Retina (tissue), 1 donor: ENCODE measurements around the gene SLC51B.
"Not testable (repeated sequence)": the region's sequence is repeated elsewhere in the genome, so short reads cannot be mapped to it uniquely, and the experiment has no call there.

Source experiments
- DNase-seq: peaks from one replicate; pipeline ENCODE4 v3.0.0-alpha.2; 2016

Gene SLC51B

DNA sequence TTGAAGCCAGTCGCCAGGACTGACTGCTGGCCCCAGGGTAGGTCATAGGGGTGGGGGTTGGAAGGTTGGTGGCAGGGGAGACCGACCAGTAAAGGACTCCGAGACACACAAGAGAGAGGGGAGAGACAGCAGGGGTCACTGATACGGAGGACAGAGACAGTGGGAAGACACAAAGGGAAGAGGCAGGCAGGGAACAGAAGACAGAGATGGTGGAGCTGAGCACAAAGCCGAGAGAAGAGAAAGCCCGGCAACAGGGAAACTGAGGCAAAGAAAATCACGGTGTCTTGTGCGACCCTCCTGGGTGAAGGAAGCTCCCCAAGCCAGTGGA, 22.1 kb downstream of the SLC51B start:
- no peak for DNase-seq

DNA sequence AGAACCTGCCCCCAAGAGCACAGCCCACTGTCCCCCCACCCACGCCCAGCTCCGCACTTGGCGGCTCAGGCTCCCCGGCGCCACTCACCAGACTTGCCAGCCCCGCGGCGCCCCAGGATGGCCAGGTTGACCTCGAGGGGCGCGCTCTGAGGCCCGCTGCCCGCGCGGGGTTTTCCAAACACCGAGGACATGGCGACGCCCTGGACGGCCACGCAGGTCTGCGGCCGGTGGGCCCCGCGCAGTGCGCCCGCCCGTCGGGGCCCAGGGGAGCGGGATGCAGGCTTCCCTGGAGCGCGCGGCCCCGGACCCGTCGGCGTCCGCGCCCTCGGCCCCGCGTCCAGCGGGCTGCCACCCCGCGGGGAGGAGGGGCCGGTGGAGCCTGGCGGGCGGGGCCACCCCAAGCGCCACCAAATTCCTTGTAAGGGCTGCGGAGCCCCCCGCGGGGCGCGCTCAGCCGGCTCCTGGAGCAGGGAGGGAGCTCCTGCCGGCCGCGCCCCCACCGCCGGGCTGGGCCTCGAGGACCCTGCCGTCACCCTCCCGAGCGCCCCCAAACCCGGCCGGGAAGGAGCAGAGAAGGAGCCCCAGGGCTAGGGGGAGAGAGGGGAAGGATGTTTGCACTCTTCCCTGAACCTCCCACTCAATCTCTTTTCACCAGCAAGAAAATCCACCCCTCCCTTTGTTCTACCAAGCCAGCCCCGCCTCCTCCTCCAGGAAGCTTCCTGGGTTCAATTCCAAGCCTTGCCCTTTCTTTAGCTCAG, 22.6 kb downstream of the SLC51B start, which contains the start of gene RASL12:
Gene RASL12, minus strand, starts transcription at position 347 of the 758 bp plus-strand sequence. Its CDS starts 156 bp downstream, at position 191.
- DNase-seq = no peak

DNA sequence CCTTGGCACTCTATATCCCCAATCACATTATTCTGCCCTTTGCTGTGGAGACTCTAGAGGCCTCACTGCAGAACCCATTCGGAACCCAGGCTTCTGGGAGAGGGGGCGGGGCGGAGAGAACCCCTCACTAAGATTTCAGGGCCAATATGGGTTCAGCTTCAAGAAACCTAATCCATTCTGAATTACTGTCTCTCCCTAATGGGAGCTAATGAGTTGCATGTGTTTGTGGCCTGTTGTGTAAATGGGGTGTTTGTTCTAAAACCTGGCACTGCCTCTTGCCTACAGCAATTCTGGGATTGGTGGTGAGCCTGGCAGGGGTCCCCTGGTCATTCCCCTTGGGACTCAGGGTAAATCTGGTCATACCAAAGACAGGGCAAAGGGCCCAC, 23.2 kb downstream of the SLC51B start:
- no peak for DNase-seq

DNA sequence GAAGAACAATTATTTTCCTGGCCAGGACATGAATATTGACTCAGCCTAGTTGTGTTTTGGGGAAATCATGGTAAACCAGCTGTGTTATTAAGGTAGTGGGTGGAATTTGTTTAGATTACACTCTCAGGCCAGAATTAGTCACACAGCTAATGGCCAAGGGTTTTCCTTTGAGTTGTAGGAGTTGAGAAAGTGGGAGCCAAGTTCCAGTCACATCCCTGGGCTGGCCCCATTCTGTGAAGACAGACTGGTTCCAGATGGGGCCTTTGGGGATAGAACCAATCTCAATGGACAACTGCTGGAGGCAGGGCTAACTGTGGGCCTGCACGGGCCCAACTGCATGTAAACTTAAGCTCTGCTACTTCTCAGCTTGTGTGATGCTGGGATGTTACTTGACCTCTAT, 24.0 kb downstream of the SLC51B start:
- no peak for DNase-seq

DNA sequence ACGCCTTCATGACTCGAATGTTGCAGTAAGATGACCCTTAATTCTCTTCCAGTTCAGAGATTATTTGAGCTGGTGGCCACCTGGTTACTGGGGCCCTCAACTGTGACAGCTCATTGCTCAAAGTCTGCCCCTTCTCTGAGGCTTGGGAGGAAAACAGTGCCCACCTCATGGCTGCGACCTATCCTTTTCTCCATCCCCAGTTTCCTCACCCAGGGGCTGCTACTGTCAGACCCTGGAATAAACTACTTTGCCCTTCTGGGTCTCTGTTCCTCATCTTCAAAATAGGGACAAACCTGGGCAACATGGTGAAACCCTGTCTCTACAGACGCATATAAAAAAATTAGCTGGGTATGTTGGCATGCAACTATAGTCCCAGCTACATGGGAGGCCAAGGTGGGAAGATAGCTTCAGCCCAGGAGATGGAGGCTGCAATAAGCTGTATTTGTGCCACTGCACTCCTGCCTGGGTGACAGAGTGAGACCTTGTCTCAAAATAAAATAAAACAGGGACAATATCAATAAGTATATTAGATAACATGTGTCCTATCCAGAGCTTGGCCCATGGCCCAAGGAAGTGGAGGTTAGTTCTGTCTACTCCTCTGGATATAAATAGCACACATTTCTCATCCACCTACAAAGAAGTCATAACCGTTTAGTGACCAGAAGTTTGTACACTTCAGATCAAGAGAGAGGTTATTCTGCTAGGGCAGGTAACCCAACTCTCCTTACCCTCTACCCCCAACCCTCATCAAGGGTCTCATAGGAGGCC, 24.8 kb downstream of the SLC51B start:
- DNase-seq = no peak

DNA sequence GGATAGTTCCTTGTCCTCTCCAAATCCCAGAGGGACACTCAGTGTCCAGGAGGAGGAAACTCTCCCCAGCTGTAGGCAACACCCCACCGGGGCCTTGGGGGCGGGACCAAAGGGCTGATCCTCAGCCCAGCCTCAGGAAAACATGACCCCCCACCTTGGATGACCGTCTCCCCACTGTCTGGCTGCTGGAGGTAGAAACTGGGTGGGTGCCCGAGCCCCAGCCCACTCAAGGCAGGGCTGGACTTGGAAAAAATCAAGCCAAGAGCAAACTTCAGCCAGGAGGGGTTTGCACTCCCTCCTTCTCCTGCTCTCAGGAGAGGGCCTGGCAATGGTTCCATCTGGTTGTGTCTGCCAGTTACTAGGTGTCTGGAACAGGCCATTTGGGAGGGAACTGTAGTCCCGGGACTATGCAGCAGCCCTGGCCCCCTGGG, 26.2 kb downstream of the SLC51B start:
- DNase-seq = no peak

DNA sequence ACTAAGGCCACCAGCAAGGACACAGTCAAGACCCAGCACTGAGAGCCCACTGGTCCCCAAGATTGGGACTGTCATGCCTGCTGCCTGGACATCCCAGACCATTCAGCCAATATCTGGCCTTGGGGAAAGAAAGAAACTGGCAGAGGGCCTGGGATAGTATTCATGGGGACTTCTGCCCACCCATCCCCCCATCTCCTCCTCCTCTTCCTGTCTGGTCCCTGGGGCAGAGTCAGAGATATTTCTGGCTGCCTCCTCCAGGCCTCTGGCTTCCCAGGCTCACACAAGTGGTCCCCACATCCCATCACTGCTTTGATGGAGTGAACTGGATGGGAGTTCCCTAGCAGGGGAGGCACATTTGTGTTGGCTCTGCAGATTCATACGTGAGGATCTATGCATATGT, 26.8 kb downstream of the SLC51B start:
- no peak for DNase-seq

DNA sequence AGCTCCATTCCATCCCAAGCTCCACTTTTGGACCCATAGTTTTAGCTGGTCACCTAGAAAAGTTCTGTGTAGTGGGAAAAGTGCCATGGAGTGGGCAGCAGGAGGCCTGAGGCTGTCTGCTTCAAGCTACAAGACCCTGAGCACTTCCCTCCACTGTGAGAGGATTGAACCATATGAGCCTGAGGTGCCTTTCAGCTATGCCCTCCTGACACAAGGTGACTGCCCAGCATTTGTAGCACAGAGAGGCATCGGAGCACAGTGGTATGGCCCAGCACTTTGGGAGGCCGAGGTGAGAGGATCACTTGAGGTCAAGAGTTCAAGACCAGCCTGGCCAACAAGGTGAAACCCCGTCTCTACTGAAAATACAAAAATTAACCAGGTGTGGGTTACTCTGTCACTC, 27.4 kb downstream of the SLC51B start:
- DNase-seq = no peak

DNA sequence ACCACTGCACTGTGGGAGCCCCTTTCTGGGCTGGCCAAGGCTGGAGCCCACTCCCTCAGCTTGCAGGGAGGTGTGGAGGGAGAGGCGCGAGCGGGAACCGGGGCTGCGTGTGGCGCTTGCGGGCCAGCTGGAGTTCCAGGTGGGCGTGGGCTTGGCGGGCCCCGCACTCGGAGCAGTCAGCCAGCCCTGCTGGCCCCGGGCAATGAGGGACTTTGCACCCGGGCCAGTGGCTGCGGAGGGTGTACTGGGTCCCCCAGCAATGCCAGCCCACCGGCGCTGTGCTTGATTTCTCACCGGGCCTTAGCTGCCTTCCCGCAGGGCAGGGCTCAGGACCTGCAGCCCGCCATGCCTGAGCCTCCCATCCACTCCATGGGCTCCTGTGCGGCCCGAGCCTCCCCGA, 29.8 kb downstream of the SLC51B start:
- not testable (repeated sequence) for DNase-seq

DNA sequence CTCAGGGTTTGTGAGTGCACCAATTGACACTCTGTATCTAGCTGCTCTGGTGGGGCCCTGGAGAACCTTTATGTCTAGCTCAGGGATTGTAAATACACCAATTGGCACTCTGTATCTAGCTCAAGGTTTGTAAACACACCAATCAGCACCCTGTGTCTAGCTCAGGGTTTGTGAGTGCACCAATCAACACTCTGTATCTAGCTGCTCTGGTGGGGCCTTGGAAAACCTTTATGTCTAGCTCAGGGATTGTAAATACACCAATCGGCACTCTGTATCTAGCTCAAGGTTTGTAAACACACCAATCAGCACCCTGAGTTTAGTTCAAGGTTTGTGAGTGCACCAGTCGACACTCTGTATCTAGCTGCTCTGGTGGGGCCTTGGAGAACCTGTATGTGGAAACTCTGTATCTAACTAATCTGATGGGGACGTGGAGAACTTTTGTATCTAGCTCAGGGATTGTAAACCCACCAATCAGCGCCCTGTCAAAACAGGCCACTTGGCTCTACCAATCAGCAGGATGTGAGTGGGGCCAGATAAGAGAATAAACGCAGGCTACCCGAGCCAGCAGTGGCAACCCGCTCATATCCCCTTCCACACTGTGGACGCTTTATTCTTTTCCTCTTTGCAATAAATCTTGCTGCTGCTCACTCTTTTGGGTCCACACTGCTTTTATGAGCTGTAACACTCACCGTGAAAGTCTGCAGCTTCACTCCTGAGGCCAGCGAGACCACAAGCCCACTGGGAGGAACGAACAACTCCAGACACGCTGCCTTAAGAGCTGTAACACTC, 30.6 kb downstream of the SLC51B start:
- not testable (repeated sequence) for DNase-seq

DNA sequence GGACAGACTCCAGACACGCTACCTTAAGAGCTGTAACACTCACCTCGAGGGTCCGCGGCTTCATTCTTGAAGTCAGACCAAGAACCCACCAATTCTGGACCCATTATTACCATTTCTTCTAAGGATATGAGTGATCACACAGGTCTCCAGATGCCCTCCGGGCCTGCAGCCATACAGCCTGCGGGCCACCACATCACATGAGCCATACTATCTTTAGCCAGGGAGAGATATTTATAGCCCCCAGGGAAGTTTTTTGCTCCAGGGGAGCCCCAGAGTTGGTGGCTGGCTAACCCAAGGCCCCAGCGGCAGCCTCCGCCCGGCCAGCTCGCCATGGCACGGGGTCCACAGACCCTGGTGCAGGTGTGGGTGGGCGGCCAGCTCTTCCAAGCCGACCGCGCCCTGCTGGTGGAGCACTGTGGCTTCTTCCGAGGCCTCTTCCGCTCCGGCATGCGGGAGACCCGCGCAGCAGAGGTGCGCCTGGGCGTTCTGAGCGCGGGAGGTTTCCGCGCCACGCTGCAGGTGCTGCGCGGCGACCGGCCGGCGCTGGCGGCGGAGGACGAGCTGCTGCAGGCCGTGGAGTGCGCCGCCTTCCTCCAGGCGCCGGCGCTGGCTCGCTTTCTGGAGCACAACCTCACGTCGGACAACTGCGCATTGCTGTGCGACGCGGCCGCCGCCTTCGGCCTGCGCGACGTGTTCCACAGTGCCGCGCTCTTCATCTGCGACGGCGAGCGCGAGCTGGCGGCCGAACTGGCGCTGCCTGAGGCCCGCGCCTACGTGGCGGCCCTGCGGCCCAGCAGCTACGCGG, 31.5 kb downstream of the SLC51B start, which contains the start of gene KBTBD13:
Gene KBTBD13, plus strand, starts transcription at position 261 of the 805 bp plus-strand sequence. Its CDS starts 70 bp downstream, at position 331.
- no peak for DNase-seq

DNA sequence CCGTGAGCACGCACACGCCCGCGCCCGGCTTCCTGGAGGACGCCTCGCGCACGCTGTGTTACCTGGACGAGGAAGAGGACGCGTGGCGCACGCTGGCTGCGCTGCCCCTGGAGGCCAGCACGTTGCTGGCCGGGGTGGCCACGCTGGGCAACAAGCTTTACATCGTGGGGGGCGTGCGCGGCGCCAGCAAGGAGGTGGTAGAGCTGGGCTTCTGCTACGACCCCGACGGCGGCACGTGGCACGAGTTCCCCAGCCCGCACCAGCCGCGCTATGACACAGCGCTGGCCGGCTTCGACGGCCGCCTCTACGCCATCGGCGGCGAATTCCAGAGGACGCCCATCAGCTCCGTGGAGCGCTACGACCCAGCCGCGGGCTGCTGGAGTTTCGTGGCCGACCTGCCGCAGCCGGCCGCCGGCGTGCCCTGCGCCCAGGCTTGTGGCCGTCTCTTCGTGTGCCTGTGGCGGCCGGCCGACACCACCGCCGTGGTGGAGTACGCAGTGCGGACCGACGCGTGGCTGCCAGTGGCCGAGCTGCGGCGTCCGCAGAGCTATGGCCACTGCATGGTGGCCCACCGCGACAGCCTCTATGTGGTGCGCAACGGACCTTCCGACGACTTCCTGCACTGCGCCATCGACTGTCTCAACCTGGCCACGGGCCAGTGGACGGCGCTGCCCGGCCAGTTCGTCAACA, 32.2 kb downstream of the SLC51B start:
- no peak for DNase-seq

DNA sequence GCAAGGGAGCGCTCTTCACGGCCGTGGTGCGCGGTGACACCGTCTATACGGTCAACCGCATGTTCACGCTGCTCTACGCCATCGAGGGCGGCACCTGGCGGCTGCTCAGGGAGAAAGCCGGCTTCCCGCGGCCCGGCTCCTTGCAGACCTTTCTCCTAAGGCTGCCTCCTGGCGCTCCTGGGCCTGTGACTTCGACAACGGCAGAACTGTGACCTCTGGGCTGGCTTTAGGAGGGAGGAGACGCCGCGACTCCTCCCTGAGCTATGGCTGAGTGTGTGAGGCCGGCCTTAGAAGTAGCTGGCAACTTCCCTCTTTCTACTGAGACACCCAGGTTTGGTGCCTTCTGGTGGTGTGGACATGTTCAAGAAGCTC, 32.8 kb downstream of the SLC51B start:
- peak; percentile 74 for DNase-seq

DNA sequence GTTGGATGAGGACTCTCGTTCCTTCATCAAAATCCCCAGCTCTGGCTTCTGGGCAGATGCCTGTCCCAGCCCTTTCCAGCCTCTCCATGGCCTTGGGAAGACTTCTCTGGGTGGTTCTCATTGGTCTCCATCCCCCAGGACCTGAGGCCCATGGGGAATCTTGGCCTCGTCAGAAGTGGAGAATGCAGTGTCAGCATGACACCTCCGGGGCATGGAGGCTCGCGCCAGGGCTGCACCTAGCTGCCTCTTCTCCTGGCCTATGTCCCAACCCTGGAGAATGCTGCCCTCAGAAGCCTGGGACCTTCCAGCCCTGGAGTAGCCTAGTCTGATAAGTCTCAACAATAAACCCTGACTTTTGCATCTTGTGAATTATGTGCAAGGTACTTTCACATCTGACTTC, 34.4 kb downstream of the SLC51B start:
- no peak for DNase-seq

DNA sequence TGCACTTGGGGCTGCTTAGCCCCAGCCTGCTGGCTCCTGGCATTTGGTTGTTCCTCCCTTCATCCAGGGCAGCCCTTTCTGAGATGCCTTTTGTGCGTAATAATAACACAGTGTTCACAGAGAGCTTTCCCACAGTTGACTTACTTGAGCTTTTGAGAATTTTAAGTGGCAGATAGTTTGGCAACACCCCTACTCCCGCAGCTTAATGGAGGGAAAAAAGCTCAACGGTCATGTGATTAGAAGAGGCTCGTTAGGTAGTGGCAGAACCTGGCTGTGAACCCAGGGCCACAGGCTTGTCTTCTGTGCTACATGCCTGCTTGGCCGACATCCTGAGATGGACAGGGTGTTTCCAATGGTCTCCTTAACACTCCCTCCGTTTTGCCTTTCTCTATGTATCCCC, 36.1 kb downstream of the SLC51B start:
- no peak for DNase-seq

DNA sequence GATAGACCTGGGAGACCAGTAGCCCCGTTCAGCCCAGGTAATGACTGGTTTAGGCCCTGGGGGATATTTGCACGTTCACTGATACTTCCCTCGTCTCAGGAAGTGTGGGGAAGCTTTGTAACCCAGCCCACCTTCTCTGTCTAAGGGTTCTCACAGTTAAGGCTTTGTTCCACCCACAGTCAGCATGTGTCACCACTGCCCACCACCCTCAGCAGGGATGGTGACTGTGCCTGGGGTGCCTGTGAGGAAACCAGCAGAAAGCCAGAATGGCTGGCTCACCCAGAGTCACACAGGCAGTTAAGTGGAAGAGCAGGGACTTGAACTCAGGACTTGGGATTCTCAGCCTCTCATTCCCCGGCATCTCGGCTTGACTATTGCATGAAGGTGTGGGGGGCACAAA, 36.6 kb downstream of the SLC51B start:
- no peak for DNase-seq

DNA sequence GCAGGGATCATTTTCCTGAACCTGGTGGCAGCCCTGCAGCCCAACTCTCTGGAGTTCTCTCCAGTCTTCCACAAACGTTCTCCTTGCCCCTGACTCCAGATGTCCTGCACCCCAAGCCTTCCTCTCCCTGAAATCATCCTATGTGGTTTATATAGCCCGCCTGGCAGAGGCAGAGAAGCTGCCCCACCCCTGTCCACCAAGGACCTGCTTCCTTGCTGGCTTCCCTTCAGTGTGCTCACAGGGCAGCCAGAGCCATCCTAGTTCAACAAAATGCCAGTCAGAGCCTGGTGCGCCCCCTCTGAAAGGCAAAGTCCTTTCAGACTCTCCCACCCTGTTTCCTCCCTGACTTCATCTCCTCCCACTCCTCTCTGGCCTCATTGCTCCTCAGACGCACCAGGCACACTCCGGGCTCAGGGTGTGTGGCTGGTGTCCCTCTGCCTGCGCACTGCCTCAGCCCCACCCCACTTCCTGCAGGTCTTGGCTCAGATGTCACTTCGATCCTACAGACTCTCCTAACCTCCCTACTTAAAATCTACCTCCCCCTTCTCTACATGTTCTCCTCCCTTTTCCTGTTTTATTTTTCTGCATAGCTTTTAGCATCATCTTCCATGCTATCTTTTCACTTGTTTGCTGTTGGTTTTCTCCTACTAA, 37.2 kb downstream of the SLC51B start:
- DNase-seq = no peak

DNA sequence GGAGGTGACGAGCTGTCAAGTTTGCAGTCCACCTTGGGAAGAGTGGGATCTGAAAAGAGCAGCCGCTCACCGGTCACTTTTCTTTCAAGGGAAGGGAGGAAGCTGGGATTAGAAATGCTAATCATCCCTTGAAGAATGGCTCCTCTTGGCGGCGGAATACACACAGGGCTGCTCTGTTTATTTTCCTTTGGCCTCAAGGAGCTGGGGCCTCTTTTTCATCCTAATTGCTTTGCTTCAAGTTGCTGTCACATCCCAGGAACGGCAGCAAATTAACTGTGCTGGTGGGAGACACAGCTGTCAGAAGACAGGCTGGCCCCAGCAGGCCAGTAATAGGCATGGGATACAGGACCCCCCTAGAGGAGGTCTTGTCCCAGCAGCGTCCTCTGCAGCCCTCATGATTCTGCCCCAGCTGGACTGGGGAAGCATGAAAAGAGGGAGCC, 38.1 kb downstream of the SLC51B start:
- peak; percentile 75 for DNase-seq

DNA sequence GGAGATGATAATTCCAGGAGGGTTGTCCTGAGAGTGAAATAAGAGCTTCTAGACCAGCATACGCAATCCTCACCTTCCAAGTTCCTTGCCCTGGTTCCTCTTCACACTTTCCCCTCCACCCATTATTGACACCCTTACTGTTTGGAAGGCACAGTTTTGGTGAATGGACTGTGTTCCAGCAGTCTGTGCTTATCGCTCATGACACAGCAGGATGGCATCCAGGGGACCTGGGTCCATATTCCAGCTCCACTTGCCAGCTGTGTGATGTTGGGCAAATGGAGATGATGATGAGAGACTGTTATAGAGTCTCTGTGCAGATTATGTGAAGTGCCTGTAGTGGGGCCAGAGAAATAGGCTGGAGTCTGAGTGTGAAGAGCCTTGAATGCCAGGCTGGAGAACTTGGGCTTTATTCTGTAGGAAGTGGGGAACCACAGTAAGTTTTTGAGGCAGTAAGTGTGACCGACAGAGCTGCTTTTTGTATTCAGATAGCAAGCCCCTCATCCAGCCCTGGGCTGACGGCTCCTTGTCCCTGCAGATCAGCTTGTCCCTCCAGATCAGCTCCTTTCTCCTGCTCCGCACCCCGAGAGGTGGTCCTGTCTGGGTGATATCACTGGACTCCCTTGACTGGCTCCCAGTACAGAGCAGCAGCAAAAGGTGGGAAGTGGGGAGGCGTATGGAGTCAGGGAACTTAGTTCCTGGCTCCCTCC, 39.5 kb downstream of the SLC51B start:
- DNase-seq = no peak

DNA sequence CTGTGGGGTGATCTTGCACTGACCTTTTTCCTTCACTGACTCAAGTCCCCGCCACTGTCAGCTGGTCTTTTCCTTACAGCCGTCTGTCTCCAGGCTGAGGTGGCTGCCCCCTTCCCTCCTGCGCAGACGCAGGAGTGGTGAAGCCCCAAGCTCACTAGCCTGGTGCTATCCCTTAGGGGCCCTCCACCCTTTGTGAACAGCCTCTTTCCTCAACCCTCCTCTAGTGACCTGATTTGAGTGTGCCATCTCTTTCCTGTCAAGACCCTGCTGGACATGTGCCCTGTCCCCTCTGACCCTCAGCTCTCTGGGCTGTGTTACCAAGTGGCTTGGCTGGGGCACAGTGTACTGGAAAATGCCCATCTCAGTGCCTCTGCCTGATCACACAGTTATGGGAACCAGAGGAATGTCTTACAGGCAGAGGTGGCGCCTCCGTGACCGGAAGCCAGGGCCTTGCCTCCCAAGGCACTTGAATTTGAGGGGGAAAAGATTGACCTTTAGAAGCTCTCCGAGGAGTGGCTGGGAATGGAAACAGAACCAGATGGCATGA, 40.1 kb downstream of the SLC51B start:
- no peak for DNase-seq
